NCI-H345 (cell line): ENCODE data around the gene FAM3A.
"Not testable (repeated sequence)": the region's sequence is repeated elsewhere in the genome, so short reads cannot be mapped to it uniquely, and the experiment has no call there.

Experiments
- DNase-seq: peaks from one replicate; lab custom pipeline; 2025; lab: John Stamatoyannopoulos, UW

The FAM3A gene, protein sequence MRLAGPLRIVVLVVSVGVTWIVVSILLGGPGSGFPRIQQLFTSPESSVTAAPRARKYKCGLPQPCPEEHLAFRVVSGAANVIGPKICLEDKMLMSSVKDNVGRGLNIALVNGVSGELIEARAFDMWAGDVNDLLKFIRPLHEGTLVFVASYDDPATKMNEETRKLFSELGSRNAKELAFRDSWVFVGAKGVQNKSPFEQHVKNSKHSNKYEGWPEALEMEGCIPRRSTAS

DNA sequence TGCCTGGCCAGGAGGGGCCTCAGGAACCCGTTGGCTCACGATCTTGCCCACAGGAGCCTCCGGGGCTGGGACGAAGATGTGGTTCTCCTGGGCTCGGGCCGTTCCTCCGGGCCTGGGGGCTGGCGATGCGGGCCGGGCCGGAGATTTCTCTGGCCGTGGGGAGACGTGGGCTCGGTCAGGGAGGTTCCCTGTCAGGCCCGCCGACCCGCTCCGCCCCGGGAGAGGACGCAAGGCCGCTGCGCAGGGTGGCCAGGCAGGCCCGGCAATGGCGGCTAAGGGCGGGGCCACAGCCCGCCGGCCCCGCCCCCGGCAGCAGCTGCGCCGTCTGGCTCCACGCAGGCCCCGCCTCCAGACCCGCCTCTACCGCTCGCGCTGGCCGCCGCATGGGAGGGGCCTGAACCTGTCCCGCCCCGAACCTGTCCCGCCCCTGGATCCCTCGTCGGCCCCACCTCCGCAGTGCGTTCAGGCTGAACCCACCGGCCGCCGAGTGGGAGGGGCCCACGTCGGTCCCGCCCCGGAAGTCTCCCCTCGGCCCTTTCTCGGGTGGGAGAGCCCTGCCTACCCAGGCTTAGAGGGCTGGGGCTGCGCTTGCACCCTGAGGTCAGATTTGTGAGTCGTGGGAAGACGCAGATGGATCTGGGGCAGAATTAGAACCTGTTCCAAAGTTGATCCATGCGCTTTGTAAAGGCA is at the start of gene FAM3A:
TSS of gene FAM3A (minus strand) at position 267 of the 690 bp plus-strand sequence. CDS start 460 bp downstream, outside the sequence.
- peak; percentile 88 for DNase-seq

DNA sequence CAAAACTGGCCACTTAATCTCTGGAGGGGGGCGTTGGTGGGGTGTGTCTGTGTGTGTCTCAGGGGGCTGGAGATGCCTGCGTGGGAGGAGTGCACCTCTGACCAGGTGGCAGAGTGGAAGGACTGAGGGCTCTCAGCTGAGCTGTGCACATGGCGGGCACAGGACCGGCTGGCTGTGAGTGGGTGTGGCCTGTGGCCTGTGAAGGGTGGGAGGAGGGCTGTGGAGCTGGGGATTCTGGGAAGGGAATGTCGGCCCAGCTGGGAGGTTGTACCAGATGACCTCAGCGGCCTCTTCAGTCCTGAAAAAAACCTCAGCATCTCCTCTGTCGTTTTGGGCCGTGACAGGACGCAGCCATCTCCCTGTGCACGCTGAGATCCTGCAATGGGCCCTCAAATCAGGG is 46.3 kb upstream of the FAM3A start:
- DNase-seq: not testable (repeated sequence)

DNA sequence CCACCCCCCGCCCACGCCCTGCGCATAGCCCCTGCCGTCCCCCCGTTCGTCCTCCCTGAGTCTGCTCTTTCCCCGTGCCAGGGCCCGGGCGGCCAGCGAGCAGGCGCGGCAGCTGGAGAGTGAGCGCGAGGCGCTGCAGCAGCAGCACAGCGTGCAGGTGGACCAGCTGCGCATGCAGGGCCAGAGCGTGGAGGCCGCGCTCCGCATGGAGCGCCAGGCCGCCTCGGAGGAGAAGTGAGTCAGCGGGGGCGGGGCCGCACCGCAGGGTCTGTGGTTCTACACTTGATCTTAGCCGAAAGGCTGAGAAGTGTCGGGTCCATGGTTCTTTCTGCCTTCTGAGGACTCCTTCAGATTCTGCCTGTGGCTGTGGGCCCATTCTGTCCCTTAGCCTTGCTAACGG is 44.3 kb upstream of the FAM3A start:
- DNase-seq: not testable (repeated sequence)

DNA sequence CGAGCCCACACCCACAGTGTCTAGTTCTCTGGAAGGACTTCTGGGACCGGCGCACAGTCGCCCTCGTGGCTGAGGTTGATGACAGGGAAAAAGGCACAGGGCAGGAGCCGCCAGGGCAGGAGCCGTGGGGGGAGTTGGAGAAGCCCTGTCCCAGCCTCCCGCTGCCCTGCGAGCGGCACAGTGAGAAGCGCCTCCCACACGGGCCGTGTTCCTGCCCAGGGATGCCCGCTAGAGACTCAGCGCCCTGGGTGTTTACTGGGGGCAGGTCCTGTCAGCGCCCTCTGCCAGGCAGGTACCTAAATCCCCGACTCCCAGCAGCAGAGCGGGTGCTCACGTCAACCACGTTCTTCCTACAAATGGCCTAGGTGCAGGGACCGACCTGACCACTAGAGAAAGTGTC is 42.9 kb upstream of the FAM3A start:
- DNase-seq: not testable (repeated sequence)

DNA sequence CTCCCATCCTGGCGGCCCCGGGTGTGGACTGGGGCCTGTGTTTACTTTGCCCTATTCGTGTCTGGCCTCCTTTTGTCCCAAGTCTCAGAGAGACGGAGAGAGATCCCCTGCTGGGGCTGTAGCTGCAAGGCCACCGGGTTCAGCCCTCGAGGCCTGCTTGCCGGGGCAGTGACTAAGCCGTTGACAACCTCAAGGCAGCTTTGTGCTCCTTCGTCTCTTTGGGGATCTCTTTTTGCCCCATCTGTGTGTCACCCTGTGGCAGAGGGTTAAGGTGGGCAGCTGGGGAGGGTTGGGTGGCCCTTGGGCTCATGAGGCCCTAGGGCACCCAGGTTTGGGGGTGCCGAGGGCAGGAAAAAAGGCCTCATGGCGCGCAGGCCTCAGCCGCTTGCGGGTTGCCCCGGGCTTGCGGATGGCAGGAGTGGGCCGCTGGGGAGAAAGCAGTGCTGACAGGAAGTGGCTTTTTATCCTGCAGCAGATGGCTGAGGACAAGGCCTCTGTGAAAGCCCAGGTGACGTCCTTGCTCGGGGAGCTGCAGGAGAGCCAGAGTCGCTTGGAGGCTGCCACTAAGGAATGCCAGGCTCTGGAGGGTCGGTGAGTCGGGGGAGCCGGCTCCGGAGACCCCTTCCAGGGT is 42.1 kb upstream of the FAM3A start:
- not testable (repeated sequence) for DNase-seq

DNA sequence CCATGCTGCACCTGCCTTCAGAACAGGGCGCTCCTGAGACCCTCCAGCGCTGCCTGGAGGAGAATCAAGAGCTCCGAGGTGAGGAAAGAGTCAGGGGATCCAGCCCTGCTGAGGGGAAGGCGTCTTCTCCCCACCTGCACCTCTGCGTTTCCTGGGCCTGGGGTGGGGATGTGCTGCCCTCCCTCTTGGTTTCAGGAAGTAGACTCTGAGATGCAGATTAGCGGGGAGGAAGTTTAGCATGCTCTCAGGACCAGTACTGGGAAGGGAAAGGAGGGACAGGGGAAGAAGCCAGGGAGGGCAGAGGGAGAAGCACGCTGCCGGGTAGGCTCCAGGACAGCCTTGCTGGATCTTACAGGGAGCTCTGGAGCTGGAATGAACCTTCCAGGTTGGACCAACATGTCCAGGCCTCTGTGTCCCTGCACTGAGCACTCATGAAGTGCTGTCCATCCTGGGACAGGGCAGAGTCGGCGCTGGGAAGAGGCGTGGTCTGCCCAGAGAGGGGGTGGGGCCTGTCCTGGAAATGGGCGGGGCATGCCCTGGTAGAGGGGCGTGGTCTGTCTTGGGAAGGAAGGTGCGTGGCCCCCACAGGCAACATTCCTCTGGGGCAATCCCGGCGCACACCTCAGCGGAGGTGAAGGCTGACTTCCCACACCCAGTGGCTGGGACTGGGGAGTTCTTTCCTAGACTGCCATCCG is 36.2 kb upstream of the FAM3A start:
- not testable (repeated sequence) for DNase-seq

DNA sequence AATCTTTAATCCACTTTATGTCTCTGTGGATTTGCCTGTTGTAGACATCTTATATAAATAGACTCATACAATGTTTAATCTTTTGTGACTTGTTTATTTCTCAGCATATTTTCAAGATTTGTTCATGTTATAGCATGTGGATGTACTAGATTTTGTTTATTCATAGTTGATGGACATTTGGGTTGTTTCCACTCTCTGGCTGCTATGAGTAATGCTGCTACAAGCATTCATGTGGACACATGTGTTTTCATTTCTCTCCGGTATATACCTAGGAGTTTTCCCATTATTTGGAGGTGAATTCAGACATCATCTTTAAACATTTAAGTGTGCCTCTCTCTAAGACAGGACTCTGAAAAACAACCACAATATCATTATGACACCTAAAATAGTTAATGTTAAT is 33.7 kb upstream of the FAM3A start:
- DNase-seq: no peak

DNA sequence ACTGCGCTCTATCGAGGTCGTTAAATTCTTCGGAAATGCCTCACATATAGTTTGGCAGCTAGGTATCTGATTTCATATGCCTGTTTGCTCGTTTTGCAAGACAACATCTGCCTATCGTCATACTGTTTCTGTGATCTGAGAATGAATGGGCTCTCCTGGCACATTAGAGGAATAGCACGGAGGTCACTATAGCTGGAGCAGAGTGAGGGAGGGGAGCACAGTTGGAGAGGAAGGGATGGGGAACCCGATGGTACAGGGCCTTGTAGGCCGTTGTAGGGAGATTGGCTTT is 31.9 kb upstream of the FAM3A start:
- no peak for DNase-seq

DNA sequence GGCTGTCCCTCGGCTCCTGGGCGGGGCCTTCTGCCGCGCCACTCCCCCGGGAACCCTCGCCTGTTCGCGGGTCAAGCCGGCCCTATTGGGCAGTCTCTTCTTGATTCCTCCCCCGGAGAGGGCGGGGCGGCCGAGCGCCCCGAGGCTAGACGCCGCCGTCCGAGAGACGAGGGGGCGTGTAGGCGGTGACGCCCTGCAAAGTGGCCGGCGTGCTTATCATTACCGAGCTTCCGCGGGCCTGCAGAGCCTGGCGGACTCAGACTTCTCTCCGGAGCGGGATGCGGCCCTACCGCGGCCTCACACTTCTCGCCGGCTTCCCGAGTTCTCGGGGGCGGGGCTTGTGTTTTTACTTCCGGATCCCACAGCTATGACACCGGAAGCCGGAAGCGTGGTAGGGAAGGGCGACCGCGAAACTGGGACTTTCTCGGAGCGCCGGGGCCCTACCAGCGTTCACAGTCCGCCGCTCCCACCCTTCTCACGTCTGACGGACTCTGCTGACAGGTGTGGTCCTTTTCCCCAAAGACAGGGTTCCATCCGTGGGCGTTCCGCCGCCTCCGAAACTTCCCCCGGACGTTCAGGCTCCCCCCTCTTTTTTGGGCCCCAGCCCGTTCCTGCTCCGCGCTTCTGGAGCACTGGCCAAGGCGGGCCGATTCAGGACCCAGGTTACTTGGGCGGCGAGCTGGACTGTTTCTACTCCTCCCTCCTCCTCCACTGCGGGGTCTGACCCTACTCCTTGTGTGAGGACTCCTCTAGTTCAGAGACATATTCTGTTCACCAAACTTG is 31.4 kb upstream of the FAM3A start, which contains the start of gene IKBKG:
TSS of gene IKBKG (plus strand) at position 376 of the 783 bp plus-strand sequence. CDS start 4,383 bp downstream, outside the sequence.
- peak; percentile 87 for DNase-seq

DNA sequence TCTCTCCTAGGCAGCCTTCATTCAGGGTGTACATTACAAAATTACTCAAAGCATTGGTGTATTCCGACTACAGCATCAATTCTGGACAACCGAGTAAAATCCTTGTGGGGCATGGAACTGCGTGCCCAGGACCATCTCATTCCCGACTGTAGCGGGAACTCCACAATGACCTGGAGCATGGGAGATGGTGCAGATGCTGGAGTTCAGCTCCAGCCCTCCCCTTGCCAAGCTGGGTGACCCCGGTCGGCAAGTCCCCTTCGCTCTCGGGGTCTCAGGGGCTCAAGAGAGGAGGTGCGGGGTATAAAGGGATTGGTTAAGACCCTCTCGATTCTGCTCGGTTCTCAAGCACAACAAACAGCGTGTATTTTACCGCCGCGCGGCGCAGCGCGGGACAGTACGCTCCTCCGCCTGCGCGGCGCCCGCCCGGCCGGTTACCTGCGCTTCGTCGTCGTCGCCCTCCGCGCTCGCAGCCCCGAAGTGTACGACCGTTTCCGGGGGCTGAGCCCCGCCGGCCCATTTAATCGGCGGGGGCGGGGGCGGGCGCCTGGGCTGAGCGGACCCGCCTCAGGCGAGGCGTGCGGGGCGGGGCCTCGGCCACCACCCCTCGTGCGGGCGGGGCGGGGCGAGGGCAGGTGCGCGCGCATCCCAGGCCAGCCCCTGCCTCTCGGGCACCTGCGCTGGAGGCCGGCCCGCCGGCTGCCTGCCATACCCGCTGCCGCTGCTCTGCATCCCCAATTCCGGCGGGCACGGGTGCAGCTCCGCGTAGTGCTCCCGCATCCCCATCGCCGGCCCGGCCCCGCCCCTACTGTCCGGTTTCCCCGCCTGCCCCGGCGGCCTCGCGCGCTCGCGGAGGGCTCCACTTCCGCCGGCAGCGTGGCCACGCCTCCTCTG is 30.6 kb upstream of the FAM3A start, which contains the start of gene G6PD:
TSS of gene G6PD (minus strand) at position 493 of the 891 bp plus-strand sequence. CDS start 691 bp downstream, outside the sequence.
- peak; percentile 81 for DNase-seq

DNA sequence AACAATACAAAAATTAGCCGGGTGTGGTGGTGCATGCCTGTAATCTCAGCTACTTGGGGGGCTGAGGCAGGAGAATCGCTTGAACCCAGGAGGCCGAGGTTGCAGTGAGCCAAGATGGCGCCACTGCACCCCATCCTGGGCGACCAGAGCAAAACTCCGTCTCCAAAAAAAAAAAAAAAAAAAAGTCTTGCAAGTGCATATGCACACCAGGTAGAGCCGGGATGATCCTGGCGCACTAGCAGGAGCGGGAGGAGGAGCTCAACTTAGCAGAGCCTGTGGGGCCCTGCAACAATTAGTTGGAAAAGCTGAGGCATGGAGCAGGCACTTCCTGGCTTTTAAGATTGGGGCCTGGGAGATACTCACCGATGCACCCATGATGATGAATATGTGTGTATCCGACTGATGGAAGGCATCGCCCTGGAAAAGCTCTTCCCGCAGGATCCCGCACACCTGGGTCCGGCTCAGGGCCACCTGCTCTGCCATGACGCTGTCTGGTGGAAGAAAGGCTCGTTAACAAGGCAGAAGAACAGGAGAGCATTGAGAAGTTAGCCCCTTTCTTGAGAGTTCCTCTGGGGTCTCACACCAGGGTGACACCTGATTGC is 29.7 kb upstream of the FAM3A start:
- DNase-seq: no peak

DNA sequence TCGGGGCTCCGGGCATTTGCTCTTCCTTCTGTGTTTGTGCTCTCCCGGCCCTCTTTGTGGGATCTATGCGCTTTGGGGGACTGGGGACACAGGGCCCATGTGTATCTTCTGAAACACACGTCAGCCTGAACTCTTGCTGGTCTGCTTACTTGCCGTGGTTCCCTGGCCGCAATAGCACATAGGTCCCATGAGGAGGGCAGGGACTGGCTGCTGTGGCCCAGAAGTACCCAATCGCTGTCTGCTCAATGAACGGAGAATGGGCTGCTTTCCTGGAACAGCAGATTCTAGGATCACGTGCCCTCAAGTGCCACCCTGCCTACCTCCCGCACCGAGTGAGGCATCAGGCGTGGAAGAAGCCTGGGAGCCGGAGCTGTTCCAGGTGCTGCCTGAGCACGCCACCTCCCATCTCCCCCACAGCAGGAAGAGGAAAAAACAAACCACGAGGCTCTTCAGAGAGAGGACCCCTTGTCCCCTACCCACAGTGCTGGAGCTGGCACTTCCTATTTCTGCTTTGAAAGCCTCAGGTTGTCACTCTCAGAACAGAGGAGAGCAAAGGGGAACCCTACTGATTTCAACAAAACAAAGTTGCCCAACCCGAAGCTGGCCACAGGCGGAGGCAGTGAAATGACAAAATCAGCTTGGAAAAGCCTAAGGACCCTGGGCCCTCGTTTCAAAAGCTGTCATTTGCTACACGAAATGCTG is 26.8 kb upstream of the FAM3A start:
- DNase-seq: no peak

DNA sequence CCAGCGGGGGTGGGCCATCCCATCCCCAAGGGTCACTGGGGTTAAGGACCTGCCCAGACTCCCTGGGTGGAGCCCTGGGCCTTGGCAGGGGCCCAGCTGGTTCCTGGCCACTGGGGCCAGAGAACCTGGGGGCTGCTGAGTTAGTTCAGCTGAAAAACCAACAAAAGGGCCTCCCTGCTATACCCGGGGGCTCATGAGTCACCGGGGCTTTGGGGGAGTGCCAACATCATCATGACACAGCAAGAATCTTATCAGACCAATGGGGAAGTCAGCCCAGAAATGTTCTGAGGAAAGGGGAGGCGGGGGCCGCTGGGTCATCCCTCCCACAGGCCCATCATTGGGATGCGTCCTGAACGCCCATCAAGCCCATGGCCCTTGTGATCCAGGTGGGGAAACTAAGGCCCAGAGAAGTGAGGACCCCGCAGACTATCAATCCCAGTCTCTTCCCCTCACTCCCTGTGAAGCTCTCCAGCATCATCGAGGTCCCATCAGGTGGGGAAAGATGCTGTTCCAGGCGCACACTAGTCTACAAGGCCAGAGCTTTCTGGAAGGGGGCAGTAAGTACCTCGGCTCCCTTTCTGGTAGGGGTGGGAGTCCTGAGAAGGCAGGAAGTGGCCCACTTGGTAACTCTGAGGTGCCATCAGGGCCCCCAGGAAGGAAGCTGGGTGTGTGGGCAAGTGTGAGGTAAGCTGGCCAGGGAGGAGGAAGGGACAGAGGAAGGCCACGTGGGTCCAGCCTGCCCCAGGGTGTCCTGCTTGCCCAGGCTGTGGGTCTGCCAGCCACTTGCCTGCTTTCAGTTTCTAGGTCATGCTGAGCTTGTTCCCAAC is 26.1 kb upstream of the FAM3A start:
- no peak for DNase-seq

DNA sequence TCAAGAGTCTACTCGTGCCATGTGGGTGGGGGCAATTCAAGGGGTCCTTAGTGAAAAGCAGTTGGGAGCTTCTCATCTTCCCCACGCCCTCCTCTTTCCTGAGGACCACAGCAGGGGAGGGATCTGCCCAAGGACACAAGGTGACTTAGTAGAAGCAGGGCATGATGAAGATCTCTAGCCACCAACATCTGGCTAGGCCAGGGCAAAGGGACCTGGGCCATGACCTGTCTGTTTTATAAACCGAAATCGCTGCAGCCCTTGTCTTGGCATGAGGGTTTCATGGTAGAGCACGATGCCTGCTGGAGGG is 25.5 kb upstream of the FAM3A start:
- no peak for DNase-seq

DNA sequence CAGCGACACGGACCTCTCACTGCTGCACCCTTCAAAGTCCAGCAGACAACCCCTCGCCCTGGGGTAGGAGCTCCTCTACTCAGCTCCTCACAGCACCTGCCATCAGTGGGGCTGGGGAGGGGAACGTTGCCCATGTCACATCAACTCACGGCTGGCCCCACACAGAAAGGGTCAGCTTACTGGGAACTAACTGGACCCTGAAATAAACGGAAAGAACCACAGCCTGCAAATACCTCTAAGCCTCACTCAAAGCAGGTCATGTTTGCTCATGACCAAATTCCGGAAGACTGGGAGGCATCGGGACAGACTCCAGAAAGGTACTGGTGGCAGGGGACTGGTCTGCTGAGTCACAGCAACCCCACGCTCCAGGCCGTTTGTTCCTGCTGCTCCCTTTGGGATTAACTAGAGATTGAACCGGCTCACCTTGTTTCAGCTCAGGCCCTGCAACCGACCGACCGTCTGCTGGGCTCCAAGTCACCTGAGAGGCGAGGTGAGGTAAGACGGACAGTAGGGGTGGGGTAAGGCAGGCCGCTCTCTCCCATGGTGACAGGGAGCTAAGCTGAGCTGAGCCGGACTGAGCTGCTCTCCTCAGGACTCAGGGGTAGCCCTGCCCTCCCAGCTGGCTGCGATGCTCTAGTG is 25.0 kb upstream of the FAM3A start:
- no peak for DNase-seq

DNA sequence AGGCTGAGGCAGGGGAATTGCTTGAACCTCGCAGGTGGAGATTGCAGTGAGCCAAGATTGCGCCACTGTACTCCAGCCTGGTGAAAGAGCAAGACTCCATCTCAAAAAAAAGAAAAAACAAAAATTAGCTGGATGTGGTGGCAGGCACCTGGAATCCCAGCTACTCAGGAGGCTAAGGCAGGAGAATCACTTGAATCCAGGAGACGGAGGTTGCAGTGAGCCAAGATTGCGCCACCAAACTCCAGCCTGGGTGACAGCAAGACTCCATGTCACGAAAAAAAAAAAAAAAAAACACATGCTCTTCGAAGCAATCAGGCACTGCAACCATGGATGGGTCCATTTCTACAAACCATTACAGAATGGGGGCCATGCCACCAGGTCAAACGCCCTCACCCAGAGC is 24.3 kb upstream of the FAM3A start:
- DNase-seq: not testable (repeated sequence)

DNA sequence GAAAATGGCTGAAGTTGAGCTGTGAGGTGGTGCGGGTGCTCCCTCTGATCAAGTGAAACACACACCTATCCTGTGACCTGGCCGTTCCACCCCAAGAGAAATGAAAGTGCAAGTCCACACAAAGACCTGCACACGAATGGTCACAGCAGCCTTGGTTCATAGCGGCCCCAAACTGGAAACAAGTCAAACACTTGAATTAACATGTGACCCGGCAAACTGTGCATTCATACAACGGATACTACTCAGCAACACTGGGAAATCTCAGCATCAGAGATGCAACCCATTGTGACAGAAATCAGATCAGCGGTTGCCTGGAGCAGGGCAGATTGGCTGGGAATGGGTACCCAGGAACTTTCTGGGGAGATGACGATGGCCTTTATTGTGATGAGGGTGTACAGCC is 23.0 kb upstream of the FAM3A start:
- DNase-seq: no peak

DNA sequence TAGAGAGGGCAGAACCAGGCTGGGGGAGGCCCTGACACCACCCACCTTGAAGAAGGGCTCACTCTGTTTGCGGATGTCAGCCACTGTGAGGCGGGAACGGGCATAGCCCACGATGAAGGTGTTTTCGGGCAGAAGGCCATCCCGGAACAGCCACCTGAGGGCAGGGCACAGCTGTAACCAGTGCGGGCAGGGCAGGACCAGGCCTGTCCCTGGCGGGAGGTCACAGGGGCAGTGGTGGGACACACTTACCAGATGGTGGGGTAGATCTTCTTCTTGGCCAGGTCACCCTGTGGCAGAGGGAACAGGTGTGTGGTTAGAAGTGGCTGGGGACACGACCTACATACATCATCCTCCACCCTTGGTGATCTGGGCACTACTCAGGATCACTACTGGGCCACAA is 19.9 kb upstream of the FAM3A start:
- DNase-seq: no peak
